Adrenal gland (tissue), 12 donors: ENCODE data around the gene DHX29. TPM values are rescaled to one million over a fixed set of nuclear protein-coding genes. Genes with fewer than 3 reads are reported as not detected.

Experiments
- DNase-seq, 7 donors: peaks; one replicate each; pipeline ENCODE4 v3.0.0-alpha.2; 2019 to 2020
- H3K27ac ChIP-seq, 5 donors: fragments of 200-600 bp; sonication (generic) in 4 of 5; 1 replicate in 3 of 5; 2 replicates in 2 of 5; pipeline versions ENCODE4 v1.5.1 to v1.8.0; 2016 to 2020; ENCODE audit warnings: mild to moderate bottlenecking in 1 of 5
- H3K27me3 ChIP-seq: fragments of 200-600 bp; 2 replicates; pipeline ENCODE4 v1.8.0; 2021
- H3K36me3 ChIP-seq, 2 donors: fragments of 200-600 bp; replicated peaks in 1 of 2; 1 replicate in 1 of 2; 2 replicates in 1 of 2; pipeline versions ENCODE4 v1.5.1 to v1.8.0; 2018 to 2022
- H3K4me1 ChIP-seq, 2 donors: fragments of 200-600 bp; replicated peaks in 1 of 2; 1 replicate in 1 of 2; 2 replicates in 1 of 2; pipeline versions ENCODE4 v1.5.1 to v1.8.0; 2018 to 2021
- H3K4me3 ChIP-seq, 4 donors: fragments of 200-600 bp; sonication (generic) in 3 of 4; one replicate each; pipeline ENCODE4 v1.5.1; 2016 to 2018
- H3K9me3 ChIP-seq, 3 donors: fragments of 200-600 bp; sonication (generic) in 1 of 3; replicated peaks in 1 of 3; 1 replicate in 2 of 3; 2 replicates in 1 of 3; pipeline versions ENCODE4 v1.5.1 to v1.8.0; 2016 to 2021
- POLR2A ChIP-seq, 2 donors: fragments of 450-650 bp; IDR thresholded peaks; one replicate each; pipeline ENCODE4 v1.6.1; 2017; ENCODE audit warnings: antibody characterized with exemption in 2 of 2, mild to moderate bottlenecking in 2 of 2, moderate library complexity in 1 of 2
- WGBS, 4 donors: extraction: QIAGEN DNeasy Blood & Tissue Kit in 2 of 4; methylation state at CpG; one replicate each; pipeline versions ENCODE4 v1.1.5 to v1.1.7; 2013 to 2017; 5-methylcytosine and 5-hydroxymethylcytosine counted together
- intact Hi-C, 2 donors: fragments of 100-400 bp; cut with DNase I; formaldehyde crosslinking; loops; one replicate each; pipeline versions ENCODE4 v1.14.1 to v1.15.0; 2022 to 2023
- polyA plus RNA-seq, 3 donors: library from polyadenylated mRNA; stranded (reverse); fragments of 200-250 nt in 2 of 3; fragments of 350-450 nt in 1 of 3; fragmentation: Illumina TruSeq in 1 of 3; extraction: RNeasy Lipid Tissue Mini Kit (QIAGEN cat#74804) in 1 of 3; gene quantifications; one replicate each; pipeline ENCODE4 v1.2.3, GENCODE V29; 2013 to 2014
- total RNA-seq, 9 donors: library from RNA; depleted of rRNA in 4 of 9; stranded (reverse); fragments of >200 nt in 4 of 9; fragments of 120-200 nt in 1 of 9; fragmentation: NEBNext Ultra II Directional in 1 of 9; extraction: Animal tissue kit (Norgen Biotek cat#: 25700) in 1 of 9; gene quantifications; one replicate each; pipeline versions ENCODE4 v1.1.0 to v1.2.4, GENCODE V29; 2013 to 2023
- TF ChIP-seq, protein P1 (sequence below), 6 experiments: fragments of 450-650 bp in 4 of 6; fragments of 200-600 bp in 2 of 6; sonication (generic) in 1 of 6; IDR thresholded peaks; 1 replicate in 5 of 6; 2 replicates in 1 of 6; pipeline versions ENCODE4 v1.5.1 to v1.8.0; 2016 to 2021; ENCODE audit warnings: antibody characterized with exemption in 6 of 6, mild to moderate bottlenecking in 2 of 6, moderate library complexity in 1 of 6
- donor health status: healthy with polysubstance abuse.
- donor health status: Bipolar disorder and iron deficiency.
- donor health status: DM: yes; HTN: yes; CAD: no.
- donor health status: DM: no; HTN: no; CAD: no.
- donor health status: DM: no; HTN: no; CAD: no.
- donor health status: DM: yes; HTN: yes; CAD: no.

The DHX29 gene
- total and polyA plus RNA-seq, 12 donors = 6.7 to 34.9 (median 24.8) TPM

DNA sequence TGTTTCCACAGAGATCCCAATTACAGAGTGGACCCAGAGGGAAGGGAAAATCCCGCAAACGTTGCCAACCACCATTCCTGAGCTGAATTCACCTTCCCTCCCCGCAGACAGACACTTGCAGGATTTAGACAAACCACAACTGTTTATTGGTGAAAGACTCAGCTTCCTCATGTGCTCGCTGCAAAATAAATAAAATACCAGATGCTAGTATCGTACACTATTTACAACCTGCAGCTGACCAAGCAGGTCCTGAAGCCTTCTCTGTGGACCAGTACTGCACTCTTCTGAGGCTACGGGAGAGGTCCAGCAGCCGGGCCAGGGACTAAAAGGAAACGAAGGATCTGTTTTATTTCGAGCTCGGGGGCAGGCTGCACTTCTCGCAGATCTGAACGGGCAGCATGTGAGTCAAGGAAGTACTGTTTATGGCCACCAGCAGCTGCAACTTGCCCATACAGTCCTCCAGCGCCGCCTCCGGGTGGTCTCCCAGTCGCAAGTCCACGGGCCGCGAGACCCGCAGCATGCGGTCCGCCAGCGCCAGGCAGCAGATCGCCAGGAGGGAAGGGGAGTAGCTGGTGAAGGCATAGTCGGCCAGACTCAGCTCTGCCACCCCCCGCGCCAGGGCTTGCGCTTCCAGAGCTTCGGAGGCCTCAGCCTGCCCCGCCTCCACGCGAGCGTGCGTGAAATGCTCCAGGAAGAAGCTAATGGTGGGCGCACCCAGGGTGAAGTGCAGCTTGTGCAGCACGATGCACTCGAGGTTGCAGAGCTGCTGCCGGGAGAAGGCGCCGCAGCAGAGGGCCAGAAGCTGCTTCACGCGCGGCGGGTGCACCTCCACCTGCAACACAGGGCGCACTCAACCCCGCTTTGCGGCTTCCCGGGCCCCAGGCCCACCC is 76.2 kb downstream of the DHX29 start:
- no peak for DNase-seq
- intact Hi-C loops = no loop called here
- TF ChIP-seq, protein P1, sequence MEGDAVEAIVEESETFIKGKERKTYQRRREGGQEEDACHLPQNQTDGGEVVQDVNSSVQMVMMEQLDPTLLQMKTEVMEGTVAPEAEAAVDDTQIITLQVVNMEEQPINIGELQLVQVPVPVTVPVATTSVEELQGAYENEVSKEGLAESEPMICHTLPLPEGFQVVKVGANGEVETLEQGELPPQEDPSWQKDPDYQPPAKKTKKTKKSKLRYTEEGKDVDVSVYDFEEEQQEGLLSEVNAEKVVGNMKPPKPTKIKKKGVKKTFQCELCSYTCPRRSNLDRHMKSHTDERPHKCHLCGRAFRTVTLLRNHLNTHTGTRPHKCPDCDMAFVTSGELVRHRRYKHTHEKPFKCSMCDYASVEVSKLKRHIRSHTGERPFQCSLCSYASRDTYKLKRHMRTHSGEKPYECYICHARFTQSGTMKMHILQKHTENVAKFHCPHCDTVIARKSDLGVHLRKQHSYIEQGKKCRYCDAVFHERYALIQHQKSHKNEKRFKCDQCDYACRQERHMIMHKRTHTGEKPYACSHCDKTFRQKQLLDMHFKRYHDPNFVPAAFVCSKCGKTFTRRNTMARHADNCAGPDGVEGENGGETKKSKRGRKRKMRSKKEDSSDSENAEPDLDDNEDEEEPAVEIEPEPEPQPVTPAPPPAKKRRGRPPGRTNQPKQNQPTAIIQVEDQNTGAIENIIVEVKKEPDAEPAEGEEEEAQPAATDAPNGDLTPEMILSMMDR (IDR thresholded peaks at IDR 0.05) = no peak
- H3K27me3 ChIP-seq = peaks cover 61% of the 10 kb centered on the region
- no peak overlapping the region for H3K27ac ChIP-seq
- 14 to 38% (median 15%) methylated on average over 8 to 48 of the region's 48 CpGs for WGBS, 4 donors
- H3K4me1 ChIP-seq = peaks cover 31 to 47% of the 10 kb centered on the region in 2 donors
- H3K9me3 ChIP-seq = no peaks in the 10 kb centered on the region
- no peaks in the 10 kb centered on the region for H3K36me3 ChIP-seq
- no peak overlapping the region for H3K4me3 ChIP-seq

DNA sequence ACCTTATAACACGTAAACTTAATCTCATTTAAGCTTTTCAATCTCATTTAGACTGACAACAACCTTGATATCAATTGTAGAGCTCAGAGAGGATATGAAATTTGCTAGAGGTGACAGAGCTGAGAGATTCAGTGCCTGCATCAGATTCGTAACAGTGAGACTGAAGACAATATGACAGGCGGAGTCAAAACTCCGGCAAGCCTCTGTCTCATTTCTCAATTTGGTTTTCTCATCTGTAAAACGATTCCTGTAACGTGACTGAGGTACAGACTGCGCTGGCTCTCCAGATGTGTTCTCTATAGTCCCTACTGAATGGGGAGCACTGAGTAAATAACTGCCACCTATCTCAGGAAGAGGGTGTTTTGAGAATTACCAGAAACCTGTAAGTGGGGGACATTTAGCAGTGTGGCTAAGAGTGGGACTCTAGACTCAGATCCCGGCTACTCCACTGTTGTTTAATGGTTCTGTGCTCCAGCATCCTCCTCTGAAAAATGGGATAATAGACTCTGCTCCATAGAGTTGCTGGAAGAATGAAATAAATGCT is 77.3 kb downstream of the DHX29 start:
- Histone ChIP-seq H3K4me3 (no peak overlapping the region), H3K4me1 (peaks cover 31 to 50% of the 10 kb centered on the region in 2 donors), H3K27ac (no peak overlapping the region), H3K36me3 (no peaks in the 10 kb centered on the region), H3K9me3 (no peaks in the 10 kb centered on the region), H3K27me3 (peaks cover 72% of the 10 kb centered on the region)
- TF ChIP-seq POLR2A (IDR thresholded peaks at IDR 0.05) = no peak
- TF ChIP-seq, protein P1 (IDR thresholded peaks at IDR 0.05) = no peak
- WGBS, 4 donors = 50 to 63% (median 55%) methylated on average over 8 of the region's 8 CpGs
- intact Hi-C loops = no loop called here
- DNase-seq = no peak

DNA sequence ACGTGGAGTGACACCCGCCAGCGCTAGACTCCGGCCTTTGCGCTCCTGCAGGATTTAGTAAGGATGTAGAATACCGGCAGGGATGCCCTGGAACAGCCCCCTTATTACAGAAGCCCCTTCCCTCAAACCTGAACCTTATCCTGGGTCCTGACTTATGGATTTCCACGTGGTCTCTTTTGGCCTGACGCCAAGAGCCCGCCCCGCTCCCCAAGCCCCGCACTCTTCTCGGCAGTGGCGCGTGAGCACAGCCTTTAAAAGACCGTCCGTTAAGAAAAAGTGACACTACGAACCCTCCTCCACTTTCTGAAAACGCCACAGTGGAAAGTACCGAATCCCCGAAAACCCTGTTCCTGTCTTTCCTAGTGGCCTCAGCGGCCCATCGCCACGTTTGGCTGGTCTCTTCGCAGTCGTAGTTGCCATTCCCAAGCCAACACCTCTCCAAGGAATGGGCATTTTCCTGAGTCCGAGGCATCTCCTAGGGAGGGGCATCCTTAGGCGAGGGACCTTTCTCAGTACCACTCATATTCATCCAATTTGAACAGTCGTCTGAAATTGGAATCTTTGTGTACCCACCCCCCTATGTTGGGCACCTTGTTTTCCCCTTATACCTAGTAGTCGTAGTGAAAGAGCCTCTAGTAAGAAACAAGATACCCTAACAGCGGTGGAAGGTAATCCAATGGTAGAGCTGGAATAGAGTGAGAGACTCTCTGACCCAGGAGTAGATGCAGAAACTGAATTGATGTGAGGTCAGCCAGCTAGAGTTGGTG is 79.6 kb downstream of the DHX29 start:
- H3K4me3 ChIP-seq = peak overlapping the region in 2 of 4 donors; percentile 13 to 48
- DNase-seq = no peak
- WGBS, 4 donors = 13 to 22% (median 18%) methylated on average over 20 to 30 of the region's 30 CpGs
- H3K9me3 ChIP-seq = no peaks in the 10 kb centered on the region
- peaks cover 18 to 32% of the 10 kb centered on the region in 2 donors for H3K4me1 ChIP-seq
- no peak overlapping the region for H3K27ac ChIP-seq
- no peak for TF ChIP-seq POLR2A (IDR thresholded peaks at IDR 0.05)
- TF ChIP-seq, protein P1 (IDR thresholded peaks at IDR 0.05) = no peak
- H3K27me3 ChIP-seq = peaks cover 90% of the 10 kb centered on the region
- H3K36me3 ChIP-seq = no peaks in the 10 kb centered on the region
- intact Hi-C loops = loop anchor here in 1 of 2 donors (10.0 kb wide), 1 partner anchor 53 kb away; the partner anchor contains the start of gene CDC20B
